GM12892 (cell line): Measurements from ENCODE around the gene DLG2.

Experiments
- POLR2A ChIP-seq: IDR thresholded peaks from 2 replicates; pipeline ENCODE4 v1.6.1; 2011; ENCODE audit warnings: low read depth, low read length, control low read depth
- POLR2AphosphoS5 ChIP-seq: IDR thresholded peaks from 2 replicates; pipeline ENCODE4 v1.6.1; 2011; ENCODE audit warnings: low read depth, low read length, control low read depth

DNA sequence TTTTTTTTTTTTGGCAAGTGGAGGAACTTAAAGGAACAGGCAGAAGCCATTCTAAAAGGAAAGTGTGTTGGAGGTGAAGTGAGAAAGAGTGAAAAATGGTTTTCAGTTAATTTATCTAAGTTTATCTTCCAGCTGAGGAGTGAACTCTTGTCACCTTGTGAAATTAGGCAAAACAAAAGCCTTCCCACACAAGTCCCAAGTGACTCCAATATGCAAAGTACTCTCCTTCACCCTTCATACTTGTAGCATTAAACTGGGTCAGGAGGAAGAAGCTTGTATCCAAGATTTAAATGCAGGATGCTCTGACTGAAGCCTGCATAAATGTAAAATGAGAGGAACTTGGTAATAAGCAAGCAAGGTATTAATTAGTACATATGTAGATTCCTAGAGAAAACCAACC lies 796.8 kb downstream of the DLG2 start:
- TF ChIP-seq POLR2AphosphoS5 (no peak), POLR2A (no peak)
